Naive B cell (primary cell): ENCODE data around the gene KRTAP5-8. TPM values are rescaled to one million over a fixed set of nuclear protein-coding genes. Genes with fewer than 3 reads are reported as not detected.

Source experiments
- ATAC-seq, 2 donors: fragments of 150-1000 bp; cut with Tn5 transposase; 2 replicates each; pipeline ENCODE4 v1.10.0; 2021; ENCODE audit warnings: low read depth in 2 of 2, mild to moderate bottlenecking in 2 of 2, moderate library complexity in 2 of 2
- DNase-seq: peaks from one replicate; pipeline ENCODE4 v3.0.0; 2022
- H3K27ac Mint-ChIP-seq, 6 donors: one replicate each; pipeline ENCODE4 v1.8.0; 2020 to 2022; ENCODE audit warnings: mild to moderate bottlenecking in 6 of 6, mixed read lengths in 6 of 6, moderate library complexity in 5 of 6, inconsistent platforms in 2 of 6
- H3K27me3 Mint-ChIP-seq, 3 donors: one replicate each; pipeline ENCODE4 v1.8.0; 2021 to 2022; ENCODE audit warnings: mixed read lengths in 3 of 3, mild to moderate bottlenecking in 1 of 3
- H3K36me3 Mint-ChIP-seq, 2 donors: one replicate each; pipeline ENCODE4 v1.8.0; 2020 to 2022; ENCODE audit warnings: mixed read lengths in 2 of 2, inconsistent platforms in 1 of 2, mild to moderate bottlenecking in 1 of 2
- H3K4me1 Mint-ChIP-seq, 3 donors: one replicate each; pipeline ENCODE4 v1.8.0; 2020 to 2022; ENCODE audit warnings: mixed read lengths in 3 of 3, inconsistent platforms in 1 of 3, mild to moderate bottlenecking in 1 of 3, moderate library complexity in 1 of 3
- H3K4me3 Mint-ChIP-seq, 8 donors: one replicate each; pipeline ENCODE4 v1.8.0; 2020 to 2022; ENCODE audit warnings: mild to moderate bottlenecking in 8 of 8, mixed read lengths in 8 of 8, moderate library complexity in 8 of 8, inconsistent platforms in 2 of 8
- H3K9me3 Mint-ChIP-seq, 7 donors: one replicate each; pipeline ENCODE4 v1.8.0; 2020 to 2022; ENCODE audit warnings: mixed read lengths in 7 of 7, mild to moderate bottlenecking in 5 of 7, inconsistent platforms in 2 of 7, moderate library complexity in 1 of 7
- polyA plus RNA-seq, 6 donors: library from polyadenylated mRNA; unstranded; fragments of 300-500 nt; fragmentation: Illumina TruSeq; gene quantifications; one replicate each; pipeline ENCODE4 v1.2.3, GENCODE V29; 2021; ENCODE audit warnings: low read depth in 6 of 6

The KRTAP5-8 gene
- polyA plus RNA-seq, 6 donors from 2014 or later, result not detected

GRCh38 chr11:71499546-71499945 lies 38.3 kb upstream of the KRTAP5-8 start:
- ATAC-seq, result no peak
- H3K36me3 Mint-ChIP-seq, result peaks cover 37 to 57% of the 10 kb centered on the region in 2 donors
- peaks cover 5 to 6% (median 6%) of the 10 kb centered on the region in 3 donors for H3K4me1 Mint-ChIP-seq

GRCh38 chr11:71500601-71501021 lies 37.2 kb upstream of the KRTAP5-8 start:
- peaks cover 5 to 9% (median 9%) of the 10 kb centered on the region in 3 donors for H3K4me1 Mint-ChIP-seq
- H3K27me3 Mint-ChIP-seq, result no peaks in the 10 kb centered on the region
- no peak for DNase-seq
- H3K9me3 Mint-ChIP-seq, result peaks cover 0 to 2% (median 0%) of the 10 kb centered on the region in 7 donors
- no peak for ATAC-seq
- H3K36me3 Mint-ChIP-seq, result peaks cover 30 to 54% of the 10 kb centered on the region in 2 donors
- no peak overlapping the region for H3K4me3 Mint-ChIP-seq
- H3K27ac Mint-ChIP-seq, result peak overlapping the region in 1 of 6 donors; percentile 21

More at GRCh38 chr11:71499546-71499945, 38.3 kb upstream of the KRTAP5-8 start:
- no peaks in the 10 kb centered on the region for H3K9me3 Mint-ChIP-seq
- no peak overlapping the region for H3K4me3 Mint-ChIP-seq
- H3K27ac Mint-ChIP-seq, result no peak overlapping the region
- no peak for DNase-seq
- no peaks in the 10 kb centered on the region for H3K27me3 Mint-ChIP-seq

DNA sequence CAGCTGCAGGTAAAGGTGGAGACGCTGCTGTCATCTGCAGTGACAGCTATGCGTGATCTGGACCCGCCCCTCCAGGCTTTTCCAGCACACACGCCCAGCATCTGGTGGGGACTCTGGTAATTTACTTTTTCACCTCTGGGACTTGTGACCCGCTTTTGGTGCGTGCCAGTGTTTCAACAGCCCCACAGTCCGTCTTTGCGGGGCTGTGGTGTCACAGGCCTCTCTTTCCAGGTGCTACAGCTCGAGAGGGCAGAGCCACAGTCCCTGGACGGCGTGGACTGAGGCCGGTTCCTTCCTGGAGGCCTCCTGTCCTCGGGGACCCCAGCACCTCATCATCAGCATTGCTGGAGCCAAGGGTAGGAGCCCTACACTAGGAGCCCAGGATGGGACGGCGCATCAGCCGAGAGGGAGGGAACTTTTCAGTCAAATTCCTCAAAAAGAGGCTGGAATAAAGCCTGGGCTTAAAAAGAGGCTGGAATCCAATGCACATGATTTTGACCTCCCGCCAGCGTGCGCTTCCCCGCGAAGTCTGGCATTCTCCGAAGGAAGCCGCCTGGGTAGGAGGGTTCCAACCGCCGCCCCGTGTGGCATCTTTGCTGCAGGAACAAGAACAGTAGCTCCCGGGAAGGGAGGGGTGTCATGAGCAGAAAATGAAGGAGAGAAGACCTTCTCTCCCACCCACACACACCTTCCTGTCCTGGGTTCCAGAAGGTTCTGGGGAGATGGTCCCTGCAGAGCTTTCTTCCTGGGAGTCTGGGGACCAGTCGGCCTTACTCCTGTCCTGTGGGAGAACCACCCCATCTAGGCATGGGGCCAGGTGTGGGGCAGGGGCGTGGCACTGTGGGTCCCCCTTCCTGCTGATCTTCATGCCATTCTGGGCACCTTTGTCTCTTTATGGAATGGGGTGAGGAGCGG lies 36.5 kb upstream of the KRTAP5-8 start:
- peak overlapping the region in 1 of 6 donors; percentile 36 for H3K27ac Mint-ChIP-seq
- no peaks in the 10 kb centered on the region for H3K27me3 Mint-ChIP-seq
- ATAC-seq (no peak), DNase-seq (no peak)
- H3K4me3 Mint-ChIP-seq, result no peak overlapping the region
- H3K4me1 Mint-ChIP-seq, result peaks cover 5 to 9% (median 9%) of the 10 kb centered on the region in 3 donors
- peaks cover 32 to 58% of the 10 kb centered on the region in 2 donors for H3K36me3 Mint-ChIP-seq
- peaks cover 0 to 4% (median under 1%) of the 10 kb centered on the region in 7 donors for H3K9me3 Mint-ChIP-seq

DNA sequence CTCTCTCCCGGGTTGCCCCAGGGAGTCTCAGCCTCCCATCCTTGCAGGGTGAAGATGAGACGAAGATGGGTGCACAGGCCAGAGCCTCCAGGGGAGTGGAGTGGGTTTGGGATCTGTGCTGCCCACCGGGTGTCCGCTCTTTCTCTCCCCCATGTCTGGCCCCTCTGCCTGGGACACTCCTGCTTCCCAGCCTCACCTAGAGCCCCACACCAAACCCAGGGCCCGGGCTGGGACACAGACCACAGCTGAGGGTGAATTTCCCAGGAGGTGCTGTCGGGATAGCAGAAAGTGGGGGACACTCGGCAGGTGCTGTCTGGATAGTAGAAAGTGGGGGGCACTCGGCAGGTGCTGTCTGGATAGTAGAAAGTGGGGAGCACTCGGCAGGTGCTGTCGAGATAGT lies 35.8 kb upstream of the KRTAP5-8 start:
- peaks cover 0 to 10% (median 5%) of the 10 kb centered on the region in 7 donors for H3K9me3 Mint-ChIP-seq
- ATAC-seq, result no peak
- no peaks in the 10 kb centered on the region for H3K27me3 Mint-ChIP-seq

GRCh38 chr11:71502871-71503435 lies 34.9 kb upstream of the KRTAP5-8 start:
- H3K4me3 Mint-ChIP-seq, result no peak overlapping the region
- peaks cover 1 to 18% (median 6%) of the 10 kb centered on the region in 7 donors for H3K9me3 Mint-ChIP-seq
- no peaks in the 10 kb centered on the region for H3K27me3 Mint-ChIP-seq
- peak overlapping the region in 1 of 6 donors; percentile 47 for H3K27ac Mint-ChIP-seq
- H3K36me3 Mint-ChIP-seq, result peaks cover 34 to 56% of the 10 kb centered on the region in 2 donors
- no peak for DNase-seq
- no peak for ATAC-seq
- peaks cover 4 to 9% (median 5%) of the 10 kb centered on the region in 3 donors for H3K4me1 Mint-ChIP-seq

More for the DNA sequence above, 35.8 kb upstream of the KRTAP5-8 start:
- peaks cover 4 to 9% (median 5%) of the 10 kb centered on the region in 3 donors for H3K4me1 Mint-ChIP-seq
- H3K27ac Mint-ChIP-seq, result no peak overlapping the region
- H3K4me3 Mint-ChIP-seq, result no peak overlapping the region
- no peak for DNase-seq
- H3K36me3 Mint-ChIP-seq, result peaks cover 34 to 58% of the 10 kb centered on the region in 2 donors

DNA sequence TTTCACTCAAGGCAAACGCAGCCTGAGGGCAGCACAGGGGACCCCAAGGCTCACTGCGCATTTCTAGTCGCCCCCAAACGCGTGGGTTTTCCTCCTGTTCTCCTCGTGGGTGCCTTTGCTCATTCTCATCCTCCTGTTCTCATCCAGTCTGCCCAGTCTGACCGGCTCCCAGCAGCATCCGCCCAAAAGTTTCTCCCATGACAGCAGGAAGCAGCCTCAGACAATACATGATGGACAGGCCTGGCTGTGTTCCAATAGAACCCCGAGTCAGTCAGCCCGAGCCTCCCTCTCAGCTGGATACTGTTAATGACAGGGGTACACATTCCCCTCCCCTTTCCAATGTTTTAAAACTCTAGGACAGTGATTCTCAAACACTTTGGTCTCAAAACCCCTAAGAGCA lies 33.3 kb upstream of the KRTAP5-8 start:
- H3K9me3 Mint-ChIP-seq, result peaks cover 9 to 34% (median 21%) of the 10 kb centered on the region in 7 donors
- no peak for ATAC-seq
- H3K27ac Mint-ChIP-seq, result peak overlapping the region in 1 of 6 donors; percentile 65
- H3K4me3 Mint-ChIP-seq, result no peak overlapping the region
- H3K4me1 Mint-ChIP-seq, result peaks cover 4 to 9% (median 5%) of the 10 kb centered on the region in 3 donors
- peaks cover 35 to 52% of the 10 kb centered on the region in 2 donors for H3K36me3 Mint-ChIP-seq
- DNase-seq, result no peak
- H3K27me3 Mint-ChIP-seq, result no peaks in the 10 kb centered on the region

DNA sequence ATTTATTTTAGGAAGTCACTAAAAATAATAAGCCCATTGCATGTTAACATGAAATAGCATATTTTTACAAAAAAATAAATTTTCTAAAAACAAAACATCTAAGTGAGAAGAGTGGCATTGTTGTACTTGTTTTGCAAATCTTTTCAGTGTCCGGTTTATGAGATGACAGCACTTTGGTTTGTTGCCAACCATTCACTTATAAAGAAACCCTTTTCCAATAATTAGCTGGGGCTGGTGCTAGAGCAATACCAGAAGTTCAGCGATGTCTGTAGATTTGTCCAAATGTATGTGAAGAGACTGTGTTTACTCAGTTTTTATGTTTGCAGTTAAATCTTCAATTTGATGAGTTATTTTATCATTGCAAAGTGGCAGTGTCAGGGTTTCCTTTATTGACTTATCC lies 32.8 kb upstream of the KRTAP5-8 start:
- DNase-seq (no peak), ATAC-seq (no peak)
- Mint-ChIP-seq H3K4me3 (no peak overlapping the region), H3K27ac (no peak overlapping the region), H3K4me1 (peaks cover 4 to 9% (median 5%) of the 10 kb centered on the region in 3 donors), H3K9me3 (peaks cover 14 to 39% (median 26%) of the 10 kb centered on the region in 7 donors), H3K27me3 (no peaks in the 10 kb centered on the region), H3K36me3 (peaks cover 35 to 56% of the 10 kb centered on the region in 2 donors)

GRCh38 chr11:71505781-71506180 lies 32.0 kb upstream of the KRTAP5-8 start:
- Mint-ChIP-seq H3K4me3 (peak overlapping the region in 1 of 8 donors; percentile 55), H3K9me3 (peaks cover 14 to 47% (median 32%) of the 10 kb centered on the region in 7 donors), H3K36me3 (peaks cover 35 to 50% of the 10 kb centered on the region in 2 donors), H3K4me1 (peaks cover 4 to 9% (median 5%) of the 10 kb centered on the region in 3 donors), H3K27me3 (no peaks in the 10 kb centered on the region), H3K27ac (peak overlapping the region in 1 of 6 donors; percentile 75)
- no peak for ATAC-seq
- no peak for DNase-seq

GRCh38 chr11:71507102-71507501 lies 30.7 kb upstream of the KRTAP5-8 start:
- Mint-ChIP-seq H3K27me3 (no peaks in the 10 kb centered on the region), H3K27ac (peak overlapping the region in 2 of 6 donors; percentile 17 to 74), H3K36me3 (peaks cover 35 to 46% of the 10 kb centered on the region in 2 donors), H3K4me1 (peaks cover 4 to 9% (median 5%) of the 10 kb centered on the region in 3 donors), H3K4me3 (no peak overlapping the region), H3K9me3 (peaks cover 14 to 59% (median 42%) of the 10 kb centered on the region in 7 donors)
- ATAC-seq (no peak), DNase-seq (no peak)

- DNase-seq, result no peak
- Mint-ChIP-seq H3K4me3 (no peak overlapping the region), H3K36me3 (no peaks in the 10 kb centered on the region), H3K9me3 (peaks cover 0 to 11% (median 5%) of the 10 kb centered on the region in 7 donors), H3K4me1 (no peaks in the 10 kb centered on the region), H3K27ac (no peak overlapping the region), H3K27me3 (no peaks in the 10 kb centered on the region)
- no peak for ATAC-seq
Measured at GRCh38 chr11:71518506-71519471, 19.0 kb upstream of the KRTAP5-8 start.

DNA sequence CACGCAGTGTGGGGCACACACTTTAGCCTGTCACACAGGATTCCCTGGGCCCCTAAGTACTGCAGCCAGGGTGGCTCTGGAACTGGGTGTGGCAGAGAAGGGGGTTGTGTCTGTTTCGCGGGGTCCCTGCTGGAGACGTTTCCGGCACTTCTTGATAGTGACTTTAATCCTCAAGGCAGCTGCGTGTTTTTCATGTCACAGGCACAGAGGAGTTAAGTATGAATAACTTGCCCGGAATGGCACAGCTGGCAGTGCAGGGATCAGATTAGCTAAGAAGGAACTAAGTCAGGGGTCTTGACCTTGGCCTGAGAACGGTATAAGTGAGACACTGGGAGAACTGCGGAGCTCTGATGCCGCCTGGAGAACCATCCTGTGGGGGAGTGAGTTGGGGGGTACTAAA lies 18.3 kb upstream of the KRTAP5-8 start:
- DNase-seq, result no peak
- Mint-ChIP-seq H3K27ac (no peak overlapping the region), H3K4me1 (no peaks in the 10 kb centered on the region), H3K27me3 (no peaks in the 10 kb centered on the region), H3K9me3 (peaks cover 0 to 8% (median 4%) of the 10 kb centered on the region in 7 donors), H3K36me3 (no peaks in the 10 kb centered on the region), H3K4me3 (no peak overlapping the region)
- no peak for ATAC-seq

GRCh38 chr11:71525188-71525937 lies 12.5 kb upstream of the KRTAP5-8 start:
- H3K27ac Mint-ChIP-seq, result no peak overlapping the region
- H3K4me3 Mint-ChIP-seq, result no peak overlapping the region
- H3K36me3 Mint-ChIP-seq, result peaks cover 0 to 3% of the 10 kb centered on the region in 2 donors
- peaks cover 0 to 15% (median 4%) of the 10 kb centered on the region in 3 donors for H3K27me3 Mint-ChIP-seq
- H3K4me1 Mint-ChIP-seq, result no peaks in the 10 kb centered on the region
- DNase-seq (no peak), ATAC-seq (no peak)
- peaks cover 0 to 5% (median 0%) of the 10 kb centered on the region in 7 donors for H3K9me3 Mint-ChIP-seq
